Thyroid gland (tissue), 4 donors: ENCODE results near the gene DLG2.

ENCODE experiments used
- POLR2A ChIP-seq, 2 donors: fragments of 450-650 bp; IDR thresholded peaks; one replicate each; pipeline ENCODE4 v1.6.1; 2017; ENCODE audit warnings: antibody characterized with exemption in 2 of 2, mild to moderate bottlenecking in 2 of 2, moderate library complexity in 1 of 2
- TF ChIP-seq, protein P1 (sequence below), 6 experiments: fragments of 200-600 bp in 3 of 6; fragments of 450-650 bp in 3 of 6; sonication (generic) in 3 of 6; IDR thresholded peaks; one replicate each; pipeline ENCODE4 v1.5.1; 2016 to 2019; ENCODE audit warnings: antibody characterized with exemption in 6 of 6, mild to moderate bottlenecking in 2 of 6, inconsistent platforms in 1 of 6, moderate library complexity in 1 of 6

DNA sequence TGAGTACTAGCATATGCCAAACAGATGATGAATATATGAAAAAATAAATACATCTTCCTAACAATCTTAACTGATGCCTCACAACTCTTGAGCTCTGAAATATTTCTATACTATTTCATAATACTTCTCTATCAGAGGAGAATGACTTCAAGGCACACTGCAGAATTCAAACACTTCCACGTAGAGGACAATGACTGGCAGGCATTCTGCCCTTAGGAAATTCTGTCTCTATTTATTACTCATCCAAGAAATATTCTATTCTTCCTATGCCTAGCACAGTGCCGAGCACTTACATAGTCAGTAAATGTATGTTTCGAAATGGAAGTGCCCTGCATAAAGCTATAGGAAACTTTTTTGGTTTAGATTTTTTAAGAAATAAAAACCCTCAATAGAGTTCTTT, 809.1 kb downstream of the DLG2 start:
- TF ChIP-seq, protein P1, sequence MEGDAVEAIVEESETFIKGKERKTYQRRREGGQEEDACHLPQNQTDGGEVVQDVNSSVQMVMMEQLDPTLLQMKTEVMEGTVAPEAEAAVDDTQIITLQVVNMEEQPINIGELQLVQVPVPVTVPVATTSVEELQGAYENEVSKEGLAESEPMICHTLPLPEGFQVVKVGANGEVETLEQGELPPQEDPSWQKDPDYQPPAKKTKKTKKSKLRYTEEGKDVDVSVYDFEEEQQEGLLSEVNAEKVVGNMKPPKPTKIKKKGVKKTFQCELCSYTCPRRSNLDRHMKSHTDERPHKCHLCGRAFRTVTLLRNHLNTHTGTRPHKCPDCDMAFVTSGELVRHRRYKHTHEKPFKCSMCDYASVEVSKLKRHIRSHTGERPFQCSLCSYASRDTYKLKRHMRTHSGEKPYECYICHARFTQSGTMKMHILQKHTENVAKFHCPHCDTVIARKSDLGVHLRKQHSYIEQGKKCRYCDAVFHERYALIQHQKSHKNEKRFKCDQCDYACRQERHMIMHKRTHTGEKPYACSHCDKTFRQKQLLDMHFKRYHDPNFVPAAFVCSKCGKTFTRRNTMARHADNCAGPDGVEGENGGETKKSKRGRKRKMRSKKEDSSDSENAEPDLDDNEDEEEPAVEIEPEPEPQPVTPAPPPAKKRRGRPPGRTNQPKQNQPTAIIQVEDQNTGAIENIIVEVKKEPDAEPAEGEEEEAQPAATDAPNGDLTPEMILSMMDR (IDR thresholded peaks at IDR 0.05) = no peak
- no peak for TF ChIP-seq POLR2A (IDR thresholded peaks at IDR 0.05)
